Sigmoid colon (tissue), 7 donors: ENCODE data around the gene PLXNA4. TPM values are rescaled to one million over a fixed set of nuclear protein-coding genes. Genes with fewer than 3 reads are reported as not detected.

Source experiments
- DNase-seq: peaks from one replicate; pipeline ENCODE4 v3.0.0-alpha.2; 2019
- H3K27ac ChIP-seq, 4 donors: fragments of 200-600 bp; sonication (generic); one replicate each; pipeline ENCODE4 v1.5.1; 2016 to 2019; ENCODE audit warnings: mild to moderate bottlenecking in 1 of 4
- H3K27me3 ChIP-seq, 3 donors: fragments of 200-600 bp; sonication (generic); one replicate each; pipeline ENCODE4 v1.5.1; 2019; ENCODE audit warnings: mild to moderate bottlenecking in 1 of 3
- H3K36me3 ChIP-seq, 4 donors: fragments of 200-600 bp; sonication (generic); one replicate each; pipeline ENCODE4 v1.5.1; 2016 to 2019
- H3K4me1 ChIP-seq, 4 donors: fragments of 200-600 bp; sonication (generic); one replicate each; pipeline ENCODE4 v1.5.1; 2017 to 2019
- H3K4me3 ChIP-seq, 4 donors: fragments of 200-600 bp; sonication (generic); one replicate each; pipeline ENCODE4 v1.5.1; 2017 to 2019; ENCODE audit warnings: mild to moderate bottlenecking in 2 of 4, moderate library complexity in 1 of 4
- H3K9me3 ChIP-seq, 4 donors: fragments of 200-600 bp in 3 of 4; sonication (generic) in 3 of 4; one replicate each; pipeline versions ENCODE4 v1.5.1 to v1.6.1; 2013 to 2019
- EP300 ChIP-seq, 4 donors: sonication (generic); formaldehyde crosslinking; IDR thresholded peaks; one replicate each; pipeline ENCODE4 v1.6.1; 2017; ENCODE audit warnings: antibody characterized with exemption in 4 of 4
- POLR2A ChIP-seq, 2 donors: fragments of 450-650 bp; IDR thresholded peaks; one replicate each; pipeline ENCODE4 v1.6.1; 2016; ENCODE audit warnings: antibody characterized with exemption in 2 of 2, mild to moderate bottlenecking in 2 of 2, moderate library complexity in 2 of 2
- POLR2AphosphoS5 ChIP-seq, 4 donors: sonication (generic); formaldehyde crosslinking; IDR thresholded peaks; one replicate each; pipeline ENCODE4 v1.6.1; 2017; ENCODE audit warnings: antibody characterized with exemption in 4 of 4
- WGBS, 2 donors: extraction: QIAGEN DNeasy Blood & Tissue Kit; methylation state at CpG; one replicate each; pipeline ENCODE4 v1.1.7; 2013; 5-methylcytosine and 5-hydroxymethylcytosine counted together
- intact Hi-C: fragments of 100-400 bp; cut with DNase I; formaldehyde crosslinking; loops from one replicate; pipeline ENCODE4 v1.15.1; 2023
- polyA plus RNA-seq, 3 donors: library from polyadenylated mRNA; stranded (reverse); fragments of 200-250 nt; gene quantifications; one replicate each; pipeline ENCODE4 v1.2.3, GENCODE V29; 2013
- total RNA-seq, 4 donors: library from RNA; depleted of rRNA; stranded (reverse); fragments of >200 nt; gene quantifications; one replicate each; pipeline ENCODE4 v1.1.0, GENCODE V29; 2016
- TF ChIP-seq, protein P1 (sequence below), 4 experiments: fragments of 450-650 bp in 3 of 4; fragments of 200-600 bp in 1 of 4; IDR thresholded peaks; one replicate each; pipeline ENCODE4 v1.5.1; 2016 to 2019; ENCODE audit warnings: antibody characterized with exemption in 4 of 4, mild to moderate bottlenecking in 3 of 4, moderate library complexity in 2 of 4
- donor health status: healthy with polysubstance abuse.
- donor health status: Bipolar disorder and iron deficiency.
- donor health status: healthy.

PLXNA4 gene
- total and polyA plus RNA-seq, 7 donors, result under 0.01 to 10.5 (median 3.7) TPM; not detected in 1

DNA sequence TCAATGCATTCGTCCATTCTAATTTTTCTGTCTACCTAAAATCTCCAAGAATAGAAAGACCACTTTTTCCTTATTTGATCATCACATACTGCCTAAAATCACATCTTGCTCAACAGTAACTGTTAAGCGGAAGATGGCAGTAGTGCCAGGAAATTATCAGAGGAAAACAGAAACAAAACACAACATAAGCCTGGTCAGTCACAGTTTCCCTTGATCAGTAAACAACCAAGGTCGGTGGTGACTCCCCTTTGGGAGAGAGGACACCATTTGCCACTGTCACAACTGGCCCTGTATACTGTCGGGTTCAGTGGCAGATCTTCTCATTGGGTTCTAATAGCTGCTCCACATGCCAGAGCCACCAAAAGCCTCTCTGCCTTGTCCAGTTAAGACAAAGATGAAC is 106.6 kb downstream of the PLXNA4 start:
- Histone ChIP-seq H3K36me3 (no peaks in the 10 kb centered on the region), H3K9me3 (no peaks in the 10 kb centered on the region), H3K4me1 (peaks cover 0 to 25% (median 9%) of the 10 kb centered on the region in 4 donors), H3K4me3 (no peak overlapping the region), H3K27ac (no peak overlapping the region), H3K27me3 (no peaks in the 10 kb centered on the region)
- WGBS, 2 donors, result 57 to 71% methylated on average over 4 of the region's 4 CpGs
- intact Hi-C loops, result no loop called here
- DNase-seq, result no peak
- TF ChIP-seq POLR2AphosphoS5 (IDR thresholded peaks at IDR 0.05), result no peak
- TF ChIP-seq, protein P1, sequence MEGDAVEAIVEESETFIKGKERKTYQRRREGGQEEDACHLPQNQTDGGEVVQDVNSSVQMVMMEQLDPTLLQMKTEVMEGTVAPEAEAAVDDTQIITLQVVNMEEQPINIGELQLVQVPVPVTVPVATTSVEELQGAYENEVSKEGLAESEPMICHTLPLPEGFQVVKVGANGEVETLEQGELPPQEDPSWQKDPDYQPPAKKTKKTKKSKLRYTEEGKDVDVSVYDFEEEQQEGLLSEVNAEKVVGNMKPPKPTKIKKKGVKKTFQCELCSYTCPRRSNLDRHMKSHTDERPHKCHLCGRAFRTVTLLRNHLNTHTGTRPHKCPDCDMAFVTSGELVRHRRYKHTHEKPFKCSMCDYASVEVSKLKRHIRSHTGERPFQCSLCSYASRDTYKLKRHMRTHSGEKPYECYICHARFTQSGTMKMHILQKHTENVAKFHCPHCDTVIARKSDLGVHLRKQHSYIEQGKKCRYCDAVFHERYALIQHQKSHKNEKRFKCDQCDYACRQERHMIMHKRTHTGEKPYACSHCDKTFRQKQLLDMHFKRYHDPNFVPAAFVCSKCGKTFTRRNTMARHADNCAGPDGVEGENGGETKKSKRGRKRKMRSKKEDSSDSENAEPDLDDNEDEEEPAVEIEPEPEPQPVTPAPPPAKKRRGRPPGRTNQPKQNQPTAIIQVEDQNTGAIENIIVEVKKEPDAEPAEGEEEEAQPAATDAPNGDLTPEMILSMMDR (IDR thresholded peaks at IDR 0.05), result no peak
- TF ChIP-seq EP300 (IDR thresholded peaks at IDR 0.05), result no peak
- TF ChIP-seq POLR2A (IDR thresholded peaks at IDR 0.05), result no peak

DNA sequence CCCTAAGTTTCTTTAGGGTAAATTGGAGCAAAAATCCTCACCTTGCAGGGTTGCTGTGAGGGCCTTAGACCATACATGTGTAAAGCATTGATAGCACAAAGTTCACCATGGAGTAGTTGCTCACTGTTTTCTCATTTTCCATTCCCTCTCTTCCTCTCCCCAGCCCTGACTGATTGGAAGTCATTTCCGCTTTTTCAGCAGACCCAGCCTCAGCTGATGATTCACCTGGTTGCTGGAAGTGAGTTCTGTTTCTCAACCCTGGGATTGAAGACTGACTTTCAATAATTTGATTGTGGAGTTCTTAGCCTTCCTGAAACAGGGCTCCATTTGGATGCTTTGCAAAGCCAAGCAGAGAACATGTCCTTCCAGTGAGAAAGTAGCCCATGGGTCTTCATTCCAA is 107.0 kb downstream of the PLXNA4 start:
- intact Hi-C loops, result no loop called here
- Histone ChIP-seq H3K4me3 (no peak overlapping the region), H3K4me1 (peaks cover 0 to 29% (median 11%) of the 10 kb centered on the region in 4 donors), H3K27ac (no peak overlapping the region), H3K9me3 (no peaks in the 10 kb centered on the region), H3K36me3 (no peaks in the 10 kb centered on the region), H3K27me3 (no peaks in the 10 kb centered on the region)
- TF ChIP-seq POLR2AphosphoS5 (IDR thresholded peaks at IDR 0.05) (no peak), EP300 (IDR thresholded peaks at IDR 0.05) (no peak), POLR2A (IDR thresholded peaks at IDR 0.05) (no peak)
- TF ChIP-seq, protein P1 (IDR thresholded peaks at IDR 0.05), result no peak
- 93 to 98% methylated on average over 1 of the region's 1 CpG for WGBS, 2 donors
- no peak for DNase-seq

DNA sequence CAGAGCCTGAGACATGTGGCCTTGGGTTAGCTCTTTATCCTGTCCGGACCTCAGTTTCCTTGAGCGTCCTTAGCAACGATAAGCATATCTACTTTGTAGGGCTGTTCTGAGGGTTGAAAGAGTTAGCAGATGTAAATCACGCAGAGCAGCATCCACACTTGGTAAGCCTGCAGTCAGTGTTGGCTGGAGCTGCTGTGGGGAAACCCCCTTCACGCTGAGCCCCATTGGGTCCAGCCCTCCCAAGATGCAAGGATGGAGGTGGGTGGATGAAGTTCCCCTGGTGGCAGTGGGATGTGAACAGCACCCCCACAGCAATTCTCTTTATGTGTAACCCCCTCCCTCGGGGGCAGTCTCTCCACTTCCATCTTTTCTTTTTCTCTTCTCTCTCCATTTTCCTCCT is 109.9 kb downstream of the PLXNA4 start:
- DNase-seq, result no peak
- whole genome bisulfite sequencing, 2 donors, result 88 to 90% methylated on average over 6 of the region's 6 CpGs
- Histone ChIP-seq H3K27me3 (no peaks in the 10 kb centered on the region), H3K9me3 (no peaks in the 10 kb centered on the region), H3K4me3 (no peak overlapping the region), H3K36me3 (no peaks in the 10 kb centered on the region), H3K4me1 (peaks cover 0 to 17% (median 8%) of the 10 kb centered on the region in 4 donors), H3K27ac (no peak overlapping the region)
- intact Hi-C loops, result no loop called here
- no peak for TF ChIP-seq POLR2A (IDR thresholded peaks at IDR 0.05)
- TF ChIP-seq EP300 (IDR thresholded peaks at IDR 0.05), result no peak
- TF ChIP-seq, protein P1 (IDR thresholded peaks at IDR 0.05), result no peak
- TF ChIP-seq POLR2AphosphoS5 (IDR thresholded peaks at IDR 0.05), result no peak

DNA sequence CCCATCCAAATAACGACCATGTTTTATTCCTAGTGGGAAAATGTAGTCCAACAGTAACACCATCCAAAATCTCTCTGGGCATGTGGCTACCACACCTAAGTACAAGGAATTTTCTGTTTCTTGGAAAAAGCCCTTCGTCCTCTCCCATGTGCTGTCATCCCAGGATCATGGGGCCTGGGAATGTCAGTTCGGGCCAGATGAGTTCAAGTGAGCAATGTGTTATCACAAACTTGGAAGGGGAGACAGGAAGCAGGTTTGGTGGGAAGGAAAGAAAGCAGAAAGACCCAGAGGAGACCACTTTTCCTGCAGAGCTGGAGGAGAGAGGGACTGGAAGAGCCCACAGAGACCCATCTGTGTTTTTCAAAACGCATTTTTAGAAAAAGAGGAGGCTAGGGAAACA is 110.8 kb downstream of the PLXNA4 start:
- TF ChIP-seq EP300 (IDR thresholded peaks at IDR 0.05) (no peak), POLR2A (IDR thresholded peaks at IDR 0.05) (no peak), POLR2AphosphoS5 (IDR thresholded peaks at IDR 0.05) (no peak)
- TF ChIP-seq, protein P1 (IDR thresholded peaks at IDR 0.05), result no peak
- Histone ChIP-seq H3K27me3 (no peaks in the 10 kb centered on the region), H3K9me3 (no peaks in the 10 kb centered on the region), H3K36me3 (no peaks in the 10 kb centered on the region), H3K4me1 (peaks cover 0 to 17% (median 7%) of the 10 kb centered on the region in 4 donors), H3K27ac (no peak overlapping the region), H3K4me3 (no peak overlapping the region)
- intact Hi-C loops, result no loop called here
- WGBS, 2 donors, result 87% methylated on average over 4 of the region's 4 CpGs
- no peak for DNase-seq

DNA sequence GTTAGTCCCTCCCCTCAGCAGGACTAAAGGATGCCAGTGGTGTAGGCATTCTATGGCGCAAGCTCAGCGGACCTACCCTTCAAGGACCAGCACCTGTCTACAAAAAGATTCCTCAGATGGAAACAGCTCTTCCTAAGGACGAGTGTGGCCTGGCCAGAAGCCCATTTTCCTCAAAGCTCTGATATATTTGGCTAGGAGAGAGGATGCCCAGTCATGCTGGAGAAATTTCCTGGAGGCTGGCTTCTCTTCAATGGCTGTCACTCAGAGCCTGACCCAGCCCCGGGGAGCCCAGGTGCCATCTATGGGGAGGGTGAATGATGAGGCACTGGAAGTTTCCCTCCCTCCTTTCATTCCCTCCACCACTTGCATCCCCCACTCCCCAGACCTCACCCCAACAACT is 111.5 kb downstream of the PLXNA4 start:
- Histone ChIP-seq H3K4me1 (peaks cover 0 to 17% (median 7%) of the 10 kb centered on the region in 4 donors), H3K9me3 (no peaks in the 10 kb centered on the region), H3K4me3 (no peak overlapping the region), H3K27me3 (no peaks in the 10 kb centered on the region), H3K27ac (peak overlapping the region in 2 of 4 donors; percentile 61 to 69), H3K36me3 (no peaks in the 10 kb centered on the region)
- peak; percentile 82 for DNase-seq
- 78 to 83% methylated on average over 4 of the region's 4 CpGs for WGBS, 2 donors
- intact Hi-C loops, result no loop called here
- TF ChIP-seq POLR2A (IDR thresholded peaks at IDR 0.05) (no peak), POLR2AphosphoS5 (IDR thresholded peaks at IDR 0.05) (peak in 1 of 4 donors; percentile 5)
